ENCODE results near the gene AK8. TPM values are rescaled to one million over a fixed set of nuclear protein-coding genes. Genes with fewer than 3 reads are reported as not detected.

Gene AK8
- total RNA-seq, 2 donors from 2014 or later: 0.26 TPM; not detected in 1

DNA sequence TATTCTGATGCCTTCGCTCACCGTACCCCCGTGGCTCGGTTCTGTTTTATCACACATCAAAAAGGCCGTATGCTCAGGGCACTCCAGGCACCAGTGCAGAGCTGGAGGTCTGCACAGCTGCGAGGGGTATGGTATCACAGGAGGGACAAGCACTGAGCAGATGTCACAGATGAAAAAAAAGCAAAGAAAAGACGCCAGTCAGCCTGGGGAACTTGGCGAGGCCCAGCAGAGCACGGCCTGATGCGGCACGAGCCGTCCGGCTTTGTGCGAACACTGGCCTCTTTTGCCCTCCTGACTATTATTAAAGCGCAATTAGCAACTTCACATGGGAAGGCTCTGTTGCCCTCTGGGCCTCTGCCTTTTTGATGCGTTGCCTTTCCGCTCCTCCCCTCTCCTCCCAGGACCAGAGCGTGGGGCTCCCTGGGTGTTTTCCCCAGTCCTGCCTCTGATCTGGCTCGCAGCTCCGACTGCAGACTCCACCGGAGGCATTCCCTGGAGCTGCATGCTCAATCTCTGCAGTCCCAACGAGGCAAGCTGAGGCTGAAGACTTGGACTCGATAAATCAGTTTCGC is 44.4 kb downstream of the AK8 start:
- intact Hi-C loops (cut with DNase I): no loop called here
- Histone ChIP-seq H3K4me1 (no peaks in the 10 kb centered on the region), H3K27me3 (no peaks in the 10 kb centered on the region), H3K27ac (no peak overlapping the region), H3K9me3 (no peaks in the 10 kb centered on the region), H3K36me3 (replicated peaks in 1 of 2; ENCODE audit: insufficient read depth in 1 of 2, low read depth in 2 of 2) (no peaks in the 10 kb centered on the region), H3K4me3 (no peak overlapping the region)
- no peak for TF ChIP-seq POLR2A (IDR thresholded peaks at IDR 0.05)
- TF ChIP-seq CTCF (IDR thresholded peaks at IDR 0.05): no peak
- ATAC-seq: no peak
- DNase-seq: no peak
- 76 to 82% methylated on average over 23 to 24 of the region's 24 CpGs for WGBS, 2 donors

DNA sequence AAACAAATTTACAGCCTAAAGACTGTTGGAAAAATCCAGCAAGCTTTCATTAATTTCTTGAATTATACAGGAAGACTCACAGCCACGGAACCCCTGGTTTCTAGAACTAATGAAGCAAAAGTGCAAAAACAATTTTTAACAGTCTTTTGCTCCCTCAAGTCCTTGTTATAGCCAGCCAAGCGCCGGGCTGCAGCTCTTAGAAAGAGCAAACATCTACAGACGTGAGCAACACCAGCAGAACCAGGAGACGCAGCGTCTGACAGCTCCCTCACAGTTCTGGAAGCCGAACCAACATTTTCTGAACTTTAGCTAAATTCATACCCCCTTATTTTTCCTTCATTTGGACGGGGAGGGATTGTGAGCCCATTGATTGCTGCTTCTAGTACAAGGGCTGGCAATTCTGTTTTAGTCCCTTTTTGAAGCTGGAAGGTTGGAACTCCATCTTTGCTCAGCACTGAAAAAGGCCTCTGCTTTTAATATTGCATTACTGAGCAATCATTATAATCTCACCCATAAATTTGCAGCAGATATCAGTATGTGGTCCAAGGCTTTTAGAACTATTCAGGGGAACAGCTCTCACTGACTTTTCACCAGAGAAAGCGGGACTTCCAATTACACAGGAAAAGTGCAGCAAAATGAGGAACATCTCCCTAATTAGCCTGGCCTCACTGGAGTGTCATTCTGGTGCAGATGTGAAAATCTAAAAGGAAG is 45.8 kb downstream of the AK8 start:
- H3K9me3 ChIP-seq: no peaks in the 10 kb centered on the region
- ATAC-seq: no peak
- no peak overlapping the region for H3K4me3 ChIP-seq
- H3K4me1 ChIP-seq: no peaks in the 10 kb centered on the region
- WGBS, 2 donors: 60 to 75% methylated on average over 9 of the region's 9 CpGs
- intact Hi-C loops (cut with DNase I): no loop called here
- TF ChIP-seq CTCF (IDR thresholded peaks at IDR 0.05) (no peak), POLR2A (IDR thresholded peaks at IDR 0.05) (no peak)
- H3K36me3 ChIP-seq (replicated peaks in 1 of 2; ENCODE audit: insufficient read depth in 1 of 2, low read depth in 2 of 2): no peaks in the 10 kb centered on the region
- no peak for DNase-seq
- H3K27me3 ChIP-seq: no peaks in the 10 kb centered on the region
- no peak overlapping the region for H3K27ac ChIP-seq

DNA sequence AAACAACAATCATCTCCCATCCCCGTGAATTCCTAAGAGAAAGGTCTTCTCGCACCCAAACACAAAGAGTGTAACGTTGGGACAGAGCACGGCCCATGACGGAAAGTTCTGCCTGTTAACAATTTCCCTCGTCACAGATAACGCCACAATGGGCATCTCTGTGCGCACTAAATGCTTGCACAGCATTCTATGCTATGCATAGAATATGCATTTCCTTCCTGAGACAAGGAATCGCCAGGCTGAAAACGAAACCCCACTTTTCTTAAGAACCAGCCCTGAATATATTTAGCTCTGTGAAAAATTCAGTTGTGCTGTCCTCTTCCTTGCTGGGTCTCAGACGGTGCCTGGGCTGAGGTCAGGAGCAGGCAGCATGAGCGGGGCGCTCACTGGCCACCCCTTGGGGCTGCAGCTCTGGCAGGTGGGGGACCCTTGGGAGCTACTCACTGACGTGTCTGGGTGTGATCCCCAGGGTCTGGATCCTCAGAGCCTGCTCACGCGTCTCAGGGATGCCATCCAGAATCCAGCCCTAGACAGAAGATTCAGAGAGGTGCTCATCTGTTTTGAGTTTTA is 49.8 kb downstream of the AK8 start:
- intact Hi-C loops (cut with DNase I): no loop called here
- H3K27ac ChIP-seq: no peak overlapping the region
- no peaks in the 10 kb centered on the region for H3K36me3 ChIP-seq (replicated peaks in 1 of 2; ENCODE audit: insufficient read depth in 1 of 2, low read depth in 2 of 2)
- DNase-seq (no peak), ATAC-seq (no peak)
- no peaks in the 10 kb centered on the region for H3K9me3 ChIP-seq
- H3K27me3 ChIP-seq: no peaks in the 10 kb centered on the region
- no peaks in the 10 kb centered on the region for H3K4me1 ChIP-seq
- TF ChIP-seq POLR2A (IDR thresholded peaks at IDR 0.05): no peak
- TF ChIP-seq CTCF (IDR thresholded peaks at IDR 0.05): no peak
- H3K4me3 ChIP-seq: no peak overlapping the region
- WGBS, 2 donors: 90 to 92% methylated on average over 16 of the region's 16 CpGs

DNA sequence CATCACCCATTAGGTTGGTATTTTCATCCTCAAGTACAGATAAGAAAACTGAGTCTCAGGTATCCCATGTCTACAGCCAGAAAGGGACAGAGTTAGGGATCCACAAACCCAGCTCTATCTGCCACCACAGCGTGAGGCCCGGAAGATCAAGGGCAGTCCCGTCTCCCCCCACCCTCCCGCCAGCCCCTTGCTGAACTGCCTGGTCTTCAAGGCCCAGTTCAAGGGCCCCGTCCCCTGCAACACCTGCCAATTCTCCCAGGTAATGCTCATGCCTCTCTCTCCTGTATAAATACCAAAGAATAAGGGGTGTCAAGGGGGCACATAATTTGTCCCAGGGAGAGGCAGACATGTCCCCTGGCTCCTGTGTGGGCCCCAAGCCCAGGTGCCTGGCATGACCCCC is 50.7 kb downstream of the AK8 start:
- ATAC-seq: no peak
- TF ChIP-seq CTCF (IDR thresholded peaks at IDR 0.05) (no peak), POLR2A (IDR thresholded peaks at IDR 0.05) (no peak)
- intact Hi-C loops (cut with DNase I): no loop called here

More for the DNA sequence above, 50.7 kb downstream of the AK8 start:
- no peak overlapping the region for H3K27ac ChIP-seq
- no peak overlapping the region for H3K4me3 ChIP-seq
- no peaks in the 10 kb centered on the region for H3K9me3 ChIP-seq
- no peaks in the 10 kb centered on the region for H3K4me1 ChIP-seq
- no peaks in the 10 kb centered on the region for H3K27me3 ChIP-seq
- WGBS, 2 donors: 52 to 77% methylated on average over 5 of the region's 5 CpGs
- no peaks in the 10 kb centered on the region for H3K36me3 ChIP-seq (replicated peaks in 1 of 2; ENCODE audit: insufficient read depth in 1 of 2, low read depth in 2 of 2)
- no peak for DNase-seq

Data from body of pancreas (tissue), 4 donors.